NCI-H1436 treated with DMSO at 0.1 percent for 48 hours (cell line): Measurements from ENCODE around the gene PPARGC1A.

Experiments
- DNase-seq: peaks from one replicate; lab custom pipeline; 2025; lab: John Stamatoyannopoulos, UW

Gene PPARGC1A

GRCh38 chr4:23889814-23890341, at the start of gene PPARGC1A:
PPARGC1A (minus strand) TSS chr4:23890047; CDS start chr4:23889957, 90 bp downstream.
- peak; percentile 43 for DNase-seq

- DNase-seq = no peak
These were observed 48.9 kb upstream of the PPARGC1A start for GRCh38 chr4:23938796-23939195.

- DNase-seq = no peak
These were observed 47.3 kb upstream of the PPARGC1A start for GRCh38 chr4:23937173-23937572.

- DNase-seq = no peak
These were observed 45.1 kb upstream of the PPARGC1A start for GRCh38 chr4:23934915-23935314.

- DNase-seq = no peak
These were observed 44.4 kb upstream of the PPARGC1A start for GRCh38 chr4:23934223-23934622.

GRCh38 chr4:23932901-23933308, 43.1 kb upstream of the PPARGC1A start:
- no peak for DNase-seq

GRCh38 chr4:23932186-23932585, 42.3 kb upstream of the PPARGC1A start:
- no peak for DNase-seq

GRCh38 chr4:23931489-23931830, 41.6 kb upstream of the PPARGC1A start:
- no peak for DNase-seq

GRCh38 chr4:23930750-23931488, 41.1 kb upstream of the PPARGC1A start:
- no peak for DNase-seq

- DNase-seq = no peak
These were observed 39.4 kb upstream of the PPARGC1A start for GRCh38 chr4:23929248-23929647.

GRCh38 chr4:23924556-23924955, 34.7 kb upstream of the PPARGC1A start:
- DNase-seq = no peak

- no peak for DNase-seq
These were observed 34.0 kb upstream of the PPARGC1A start for GRCh38 chr4:23923840-23924239.

- DNase-seq = no peak
These were observed 33.3 kb upstream of the PPARGC1A start for GRCh38 chr4:23923141-23923540.

GRCh38 chr4:23922541-23923111, 32.8 kb upstream of the PPARGC1A start:
- no peak for DNase-seq

- DNase-seq = no peak
These were observed 32.2 kb upstream of the PPARGC1A start for GRCh38 chr4:23922013-23922412.

GRCh38 chr4:23921447-23921845, 31.6 kb upstream of the PPARGC1A start:
- DNase-seq = no peak

- no peak for DNase-seq
These were observed 31.0 kb upstream of the PPARGC1A start for GRCh38 chr4:23920716-23921446.

GRCh38 chr4:23920296-23920695, 30.4 kb upstream of the PPARGC1A start:
- DNase-seq = no peak

- no peak for DNase-seq
These were observed 26.4 kb upstream of the PPARGC1A start for GRCh38 chr4:23916282-23916681.

- no peak for DNase-seq
These were observed 25.7 kb upstream of the PPARGC1A start for GRCh38 chr4:23915459-23916132.

- no peak for DNase-seq
These were observed 22.0 kb upstream of the PPARGC1A start for GRCh38 chr4:23911675-23912455.

GRCh38 chr4:23909671-23910070, 19.8 kb upstream of the PPARGC1A start:
- DNase-seq = no peak
